GM21528 (cell line): ENCODE data around the gene CEBPZ.
"Not testable (repeated sequence)": the region's sequence is repeated elsewhere in the genome, so short reads cannot be mapped to it uniquely, and the experiment has no call there.

Source experiments
- ATAC-seq: cut with Tn5 transposase; IDR thresholded peaks from one replicate; pipeline ENCODE4 v1.9.1; 2021; ENCODE audit warnings: mild to moderate bottlenecking, moderate library complexity; ENCODE audit not compliant: unreplicated experiment, low FRiP score

Gene CEBPZ

GRCh38 chr2:37231241-37232130, at the start of gene CEBPZ, which contains the start of gene NDUFAF7:
CEBPZ (minus strand) TSS chr2:37231596; CDS start chr2:37231567, 29 bp downstream.
NDUFAF7 (plus strand) TSS chr2:37231658; CDS start chr2:37231706, 48 bp downstream.
- ATAC-seq, result peak; percentile 91

- ATAC-seq, result no peak
Measured at GRCh38 chr2:37276291-37276690, 44.9 kb upstream of the CEBPZ start.

- ATAC-seq, result no peak
Measured at GRCh38 chr2:37274359-37274965, 43.1 kb upstream of the CEBPZ start.

GRCh38 chr2:37271376-37272067, 40.1 kb upstream of the CEBPZ start:
- ATAC-seq, result no peak

- no peak for ATAC-seq
Measured at GRCh38 chr2:37268111-37268510, 36.7 kb upstream of the CEBPZ start.

GRCh38 chr2:37267685-37268084, 36.3 kb upstream of the CEBPZ start:
- no peak for ATAC-seq

GRCh38 chr2:37263839-37264238, 32.4 kb upstream of the CEBPZ start:
- ATAC-seq, result no peak

- ATAC-seq, result no peak
Measured at GRCh38 chr2:37262522-37262921, 31.1 kb upstream of the CEBPZ start.

GRCh38 chr2:37250869-37251740, 19.7 kb upstream of the CEBPZ start:
- ATAC-seq, result no peak

GRCh38 chr2:37246205-37246604, 14.8 kb upstream of the CEBPZ start:
- ATAC-seq, result no peak

GRCh38 chr2:37244755-37245154, 13.4 kb upstream of the CEBPZ start:
- no peak for ATAC-seq

- ATAC-seq, result peak; percentile 86
Measured at GRCh38 chr2:37244017-37244416, 12.6 kb upstream of the CEBPZ start.

GRCh38 chr2:37243435-37243834, 12.0 kb upstream of the CEBPZ start:
- ATAC-seq, result no peak

GRCh38 chr2:37232131-37232933, 936 bp upstream of the CEBPZ start:
- peak; percentile 20 for ATAC-seq

GRCh38 chr2:37230581-37230980, 815 bp downstream of the CEBPZ start:
- no peak for ATAC-seq

GRCh38 chr2:37228788-37229187, 2.6 kb downstream of the CEBPZ start:
- no peak for ATAC-seq

GRCh38 chr2:37226863-37227262, 4.5 kb downstream of the CEBPZ start:
- ATAC-seq, result no peak

- ATAC-seq, result not testable (repeated sequence)
Measured at GRCh38 chr2:37225129-37225528, 6.3 kb downstream of the CEBPZ start.

GRCh38 chr2:37224063-37224462, 7.3 kb downstream of the CEBPZ start:
- no peak for ATAC-seq
